Retina (tissue), 1 donor: Measurements from ENCODE around the gene ARID3A.

Experiments
- DNase-seq: peaks from one replicate; pipeline ENCODE4 v3.0.0-alpha.2; 2016

ARID3A gene

GRCh38 chr19:912181-913079 is 13.4 kb upstream of the ARID3A start:
- no peak for DNase-seq

- no peak for DNase-seq
Measured at GRCh38 chr19:913080-913748, 12.6 kb upstream of the ARID3A start, which contains the start of gene R3HDM4. Gene R3HDM4, minus strand, starts transcription at chr19:913219. Its CDS starts 62 bp downstream, at chr19:913157.

- no peak for DNase-seq
Measured at GRCh38 chr19:916645-917322, 9.1 kb upstream of the ARID3A start.

GRCh38 chr19:917323-918151 is 8.3 kb upstream of the ARID3A start, which contains the start of gene KISS1R:
Gene KISS1R, plus strand, starts transcription at chr19:917333. Its CDS starts 170 bp downstream, at chr19:917503.
- DNase-seq: peak; percentile 85

- no peak for DNase-seq
Measured at GRCh38 chr19:918152-918437, 7.7 kb upstream of the ARID3A start.

GRCh38 chr19:918481-919198 is 7.2 kb upstream of the ARID3A start:
- no peak for DNase-seq

GRCh38 chr19:919199-920050 is 6.4 kb upstream of the ARID3A start:
- peak; percentile 63 for DNase-seq

- no peak for DNase-seq
Measured at GRCh38 chr19:920051-920864, 5.6 kb upstream of the ARID3A start.

- DNase-seq: no peak
Measured at GRCh38 chr19:924553-925086, 1.2 kb upstream of the ARID3A start.

GRCh38 chr19:925087-925525 is 729 bp upstream of the ARID3A start:
- DNase-seq: no peak

GRCh38 chr19:926323-926588 is 421 bp downstream of the ARID3A start:
- peak; percentile 63 for DNase-seq

- DNase-seq: peak; percentile 60
Measured at GRCh38 chr19:926589-927350, 935 bp downstream of the ARID3A start.

- DNase-seq: no peak
Measured at GRCh38 chr19:927351-927779, 1.5 kb downstream of the ARID3A start.

GRCh38 chr19:927780-928401 is 2.1 kb downstream of the ARID3A start:
- DNase-seq: no peak

- DNase-seq: no peak
Measured at GRCh38 chr19:928471-929202, 2.8 kb downstream of the ARID3A start.

- DNase-seq: no peak
Measured at GRCh38 chr19:929203-929890, 3.5 kb downstream of the ARID3A start.

GRCh38 chr19:929891-930258 is 4.0 kb downstream of the ARID3A start:
- no peak for DNase-seq
